ENCODE results near the gene BAHCC1. TPM values are rescaled to one million over a fixed set of nuclear protein-coding genes. Genes with fewer than 3 reads are reported as not detected.

BAHCC1 gene
- polyA plus RNA-seq, 1 donor from 2014 or later, result 14.2 TPM

DNA sequence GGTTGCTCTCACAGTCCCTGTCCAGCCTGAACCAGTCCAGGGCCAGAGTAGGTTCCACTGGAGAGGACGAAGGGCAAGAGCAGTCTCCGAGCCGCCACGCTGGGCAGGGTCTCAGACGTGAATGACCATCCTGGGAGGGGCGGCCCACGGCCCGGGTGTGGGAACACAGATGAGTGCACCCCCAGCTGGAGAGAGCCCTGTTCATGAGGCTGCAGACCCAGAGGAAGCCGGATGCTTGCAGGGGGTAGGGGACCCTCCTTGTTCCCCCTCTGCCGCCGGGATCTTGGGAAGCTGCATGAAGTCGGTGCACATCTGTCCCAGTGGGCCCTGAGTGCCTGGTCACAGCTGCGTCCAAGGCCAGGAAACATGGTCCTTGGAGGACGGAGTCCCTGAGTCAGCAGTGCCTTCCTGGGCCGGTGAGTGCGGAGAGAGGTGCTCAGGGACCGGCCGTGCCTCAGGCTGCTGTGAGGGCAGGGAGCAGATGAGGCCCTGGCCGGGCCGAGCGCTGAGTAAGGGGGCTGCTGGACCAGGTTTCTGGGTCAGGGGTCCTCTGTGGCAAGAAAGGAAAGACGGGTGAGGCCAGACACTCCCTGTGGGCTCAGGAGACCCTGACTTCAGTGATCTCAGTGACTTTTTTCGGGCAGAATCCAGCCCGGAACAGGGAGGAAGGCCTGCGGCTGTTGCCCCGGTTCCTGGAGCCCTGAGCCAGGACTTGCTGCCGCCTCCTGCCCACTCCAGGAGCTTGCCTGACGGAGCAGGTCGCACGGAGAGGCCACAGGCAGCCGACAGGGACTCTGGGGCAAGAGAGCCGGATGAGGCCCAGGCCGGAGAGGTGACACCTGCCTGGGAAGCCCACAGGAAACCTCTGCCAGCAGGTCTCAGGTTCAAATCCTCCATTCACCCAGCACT is 71.6 kb downstream of the BAHCC1 start:
- Histone ChIP-seq H3K4me2 (ENCODE audit: low read length) (no peak overlapping the region), H2AFZ (ENCODE audit: low read depth, low read length) (no peak overlapping the region), H3K27me3 (ENCODE audit: insufficient read depth, low read depth, low read length) (no peaks in the 10 kb centered on the region), H3F3A (ENCODE audit: insufficient read depth, low read length, poor library complexity, severe bottlenecking) (no peaks in the 10 kb centered on the region), H4K20me1 (ENCODE audit: insufficient read depth) (no peaks in the 10 kb centered on the region), H3K27ac (ENCODE audit: low read length) (no peak overlapping the region), H3K79me2 (replicated peaks; ENCODE audit: insufficient read depth, low read length) (no peaks in the 10 kb centered on the region), H3K9me2 (ENCODE audit: insufficient read depth, low read length) (no peaks in the 10 kb centered on the region), H3K9me3 (ENCODE audit: low read length) (no peaks in the 10 kb centered on the region), H3K36me3 (ENCODE audit: insufficient read depth, low read length) (no peaks in the 10 kb centered on the region), H3K9ac (ENCODE audit: low read length) (no peak overlapping the region), H3K4me3 (ENCODE audit: low read length) (no peak overlapping the region)
- TF ChIP-seq SMC3 (conservative IDR thresholded peaks at IDR 0.05; ENCODE audit: poor library complexity), result no peak
- no peak for TF ChIP-seq POLR2AphosphoS5 (IDR thresholded peaks at IDR 0.05)
- no peak for TF ChIP-seq EZH2 (IDR thresholded peaks at IDR 0.05; ENCODE audit: borderline replicate concordance, insufficient read depth, low read length, poor library complexity, severe bottlenecking)
- no peak for TF ChIP-seq EP300 (conservative IDR thresholded peaks at IDR 0.05; ENCODE audit: poor library complexity, severe bottlenecking)
- TF ChIP-seq TAF1 (IDR thresholded peaks at IDR 0.05; ENCODE audit: low read depth), result no peak
- no peak for TF ChIP-seq RAD21 (conservative IDR thresholded peaks at IDR 0.05)

GRCh38 chr17:81468111-81468769 is 73.0 kb downstream of the BAHCC1 start:
- no peaks in the 10 kb centered on the region for H3F3A ChIP-seq (ENCODE audit: insufficient read depth, low read length, poor library complexity, severe bottlenecking)
- no peaks in the 10 kb centered on the region for H3K36me3 ChIP-seq (ENCODE audit: insufficient read depth, low read length)
- H3K9me2 ChIP-seq (ENCODE audit: insufficient read depth, low read length), result no peaks in the 10 kb centered on the region
- no peaks in the 10 kb centered on the region for H3K79me2 ChIP-seq (replicated peaks; ENCODE audit: insufficient read depth, low read length)
- H3K27ac ChIP-seq (ENCODE audit: low read length), result no peak overlapping the region
- no peak overlapping the region for H3K4me2 ChIP-seq (ENCODE audit: low read length)
- TF ChIP-seq MXI1 (conservative IDR thresholded peaks at IDR 0.05; ENCODE audit: poor library complexity, severe bottlenecking) (no peak), EZH2 (IDR thresholded peaks at IDR 0.05; ENCODE audit: borderline replicate concordance, insufficient read depth, low read length, poor library complexity, severe bottlenecking) (no peak), SMC3 (conservative IDR thresholded peaks at IDR 0.05; ENCODE audit: poor library complexity) (no peak)
- H3K9me3 ChIP-seq (ENCODE audit: low read length), result no peaks in the 10 kb centered on the region
- H3K27me3 ChIP-seq (ENCODE audit: insufficient read depth, low read depth, low read length), result no peaks in the 10 kb centered on the region
- no peak overlapping the region for H3K9ac ChIP-seq (ENCODE audit: low read length)
- H2AFZ ChIP-seq (ENCODE audit: low read depth, low read length), result no peak overlapping the region
- no peaks in the 10 kb centered on the region for H4K20me1 ChIP-seq (ENCODE audit: insufficient read depth)
- H3K4me3 ChIP-seq (ENCODE audit: low read length), result no peak overlapping the region

DNA sequence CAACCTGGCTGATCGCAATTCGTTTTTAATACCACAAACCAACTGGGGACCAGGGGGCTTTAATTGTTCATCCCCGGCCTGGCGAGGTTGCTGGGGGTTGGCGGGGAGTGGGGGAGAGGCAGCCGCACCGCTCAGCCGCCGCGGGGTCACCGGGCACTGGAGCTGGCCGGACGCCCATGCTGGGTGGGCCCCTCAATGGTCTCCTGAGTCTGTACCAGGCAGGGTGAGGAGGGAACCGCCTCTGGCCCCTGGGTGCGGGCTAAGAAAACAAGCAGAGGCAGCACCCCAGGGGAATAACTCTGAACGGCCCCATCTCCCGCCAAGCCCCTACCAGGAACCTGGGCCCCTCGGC is 73.5 kb downstream of the BAHCC1 start:
- H3K9me3 ChIP-seq (ENCODE audit: low read length), result no peaks in the 10 kb centered on the region
- H3K79me2 ChIP-seq (replicated peaks; ENCODE audit: insufficient read depth, low read length), result no peaks in the 10 kb centered on the region
- no peaks in the 10 kb centered on the region for H4K20me1 ChIP-seq (ENCODE audit: insufficient read depth)
- no peaks in the 10 kb centered on the region for H3F3A ChIP-seq (ENCODE audit: insufficient read depth, low read length, poor library complexity, severe bottlenecking)
- no peaks in the 10 kb centered on the region for H3K27me3 ChIP-seq (ENCODE audit: insufficient read depth, low read depth, low read length)
- H3K36me3 ChIP-seq (ENCODE audit: insufficient read depth, low read length), result no peaks in the 10 kb centered on the region
- H3K4me3 ChIP-seq (ENCODE audit: low read length), result no peak overlapping the region
- H3K9ac ChIP-seq (ENCODE audit: low read length), result no peak overlapping the region
- no peak for TF ChIP-seq SMC3 (conservative IDR thresholded peaks at IDR 0.05; ENCODE audit: poor library complexity)
- no peak for TF ChIP-seq MXI1 (conservative IDR thresholded peaks at IDR 0.05; ENCODE audit: poor library complexity, severe bottlenecking)
- TF ChIP-seq, protein P1, sequence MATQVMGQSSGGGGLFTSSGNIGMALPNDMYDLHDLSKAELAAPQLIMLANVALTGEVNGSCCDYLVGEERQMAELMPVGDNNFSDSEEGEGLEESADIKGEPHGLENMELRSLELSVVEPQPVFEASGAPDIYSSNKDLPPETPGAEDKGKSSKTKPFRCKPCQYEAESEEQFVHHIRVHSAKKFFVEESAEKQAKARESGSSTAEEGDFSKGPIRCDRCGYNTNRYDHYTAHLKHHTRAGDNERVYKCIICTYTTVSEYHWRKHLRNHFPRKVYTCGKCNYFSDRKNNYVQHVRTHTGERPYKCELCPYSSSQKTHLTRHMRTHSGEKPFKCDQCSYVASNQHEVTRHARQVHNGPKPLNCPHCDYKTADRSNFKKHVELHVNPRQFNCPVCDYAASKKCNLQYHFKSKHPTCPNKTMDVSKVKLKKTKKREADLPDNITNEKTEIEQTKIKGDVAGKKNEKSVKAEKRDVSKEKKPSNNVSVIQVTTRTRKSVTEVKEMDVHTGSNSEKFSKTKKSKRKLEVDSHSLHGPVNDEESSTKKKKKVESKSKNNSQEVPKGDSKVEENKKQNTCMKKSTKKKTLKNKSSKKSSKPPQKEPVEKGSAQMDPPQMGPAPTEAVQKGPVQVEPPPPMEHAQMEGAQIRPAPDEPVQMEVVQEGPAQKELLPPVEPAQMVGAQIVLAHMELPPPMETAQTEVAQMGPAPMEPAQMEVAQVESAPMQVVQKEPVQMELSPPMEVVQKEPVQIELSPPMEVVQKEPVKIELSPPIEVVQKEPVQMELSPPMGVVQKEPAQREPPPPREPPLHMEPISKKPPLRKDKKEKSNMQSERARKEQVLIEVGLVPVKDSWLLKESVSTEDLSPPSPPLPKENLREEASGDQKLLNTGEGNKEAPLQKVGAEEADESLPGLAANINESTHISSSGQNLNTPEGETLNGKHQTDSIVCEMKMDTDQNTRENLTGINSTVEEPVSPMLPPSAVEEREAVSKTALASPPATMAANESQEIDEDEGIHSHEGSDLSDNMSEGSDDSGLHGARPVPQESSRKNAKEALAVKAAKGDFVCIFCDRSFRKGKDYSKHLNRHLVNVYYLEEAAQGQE (IDR thresholded peaks at IDR 0.05; ENCODE audit: borderline replicate concordance), result no peak
- no peak for TF ChIP-seq EP300 (conservative IDR thresholded peaks at IDR 0.05; ENCODE audit: poor library complexity, severe bottlenecking)
- TF ChIP-seq EZH2 (IDR thresholded peaks at IDR 0.05; ENCODE audit: borderline replicate concordance, insufficient read depth, low read length, poor library complexity, severe bottlenecking), result no peak
- TF ChIP-seq TAF1 (IDR thresholded peaks at IDR 0.05; ENCODE audit: low read depth), result no peak
- no peak for TF ChIP-seq RAD21 (conservative IDR thresholded peaks at IDR 0.05)
- TF ChIP-seq CTCF (IDR thresholded peaks at IDR 0.05; ENCODE audit: poor library complexity, severe bottlenecking), result no peak
- no peak for TF ChIP-seq POLR2AphosphoS5 (IDR thresholded peaks at IDR 0.05)
- H3K4me2 ChIP-seq (ENCODE audit: low read length), result no peak overlapping the region
- H2AFZ ChIP-seq (ENCODE audit: low read depth, low read length), result no peak overlapping the region
- no peaks in the 10 kb centered on the region for H3K9me2 ChIP-seq (ENCODE audit: insufficient read depth, low read length)
- H3K27ac ChIP-seq (ENCODE audit: low read length), result no peak overlapping the region
